Measurements from ENCODE around the gene NR1I3. TPM values are rescaled to one million over a fixed set of nuclear protein-coding genes. Genes with fewer than 3 reads are reported as not detected.

The NR1I3 gene
- total RNA-seq, 1 experiment from 2014 or later: not detected

GRCh38 chr1:161273402-161273801 lies 35.4 kb upstream of the NR1I3 start:
- H4K5ac ChIP-seq (ENCODE audit: insufficient read length, low read depth, low read length): no peak overlapping the region
- no peak overlapping the region for H2AK5ac ChIP-seq (ENCODE audit: insufficient read length, low read length)
- H3K27ac ChIP-seq (ENCODE audit: insufficient read length, low read depth, low read length): no peak overlapping the region
- no peak for DNase-seq
- Mint-ChIP-seq H3K4me1 (no peaks in the 10 kb centered on the region; a peak in 1 of 4 replicates), H3K9me3 (no peaks in the 10 kb centered on the region), H3K36me3 (ENCODE audit: insufficient read depth in 1 of 3, low read depth in 3 of 3) (no peaks in the 10 kb centered on the region), H3K27ac (no peak overlapping the region), H3K27me3 (ENCODE audit: low read depth) (peaks cover 24% of the 10 kb centered on the region), H3K4me3 (no peak overlapping the region)
- H2BK5ac ChIP-seq (ENCODE audit: insufficient read length, low read length): no peak overlapping the region
- H2AFZ ChIP-seq (ENCODE audit: low read length): no peak overlapping the region
- no peak overlapping the region for H2BK12ac ChIP-seq (ENCODE audit: insufficient read length, low read depth, low read length)
- H3K18ac ChIP-seq (ENCODE audit: insufficient read length, low read depth, low read length): no peak overlapping the region
- WGBS (ENCODE audit: extremely low coverage, insufficient read length, low lambda C conversion rate): no CpG with 5 or more reads among the region's 3 CpGs
- H2BK15ac ChIP-seq (ENCODE audit: low read depth, low read length): no peak overlapping the region
- no peak overlapping the region for H2BK20ac ChIP-seq (ENCODE audit: low read depth, low read length, poor library complexity, severe bottlenecking)
- no peak overlapping the region for H3K4ac ChIP-seq (ENCODE audit: low read depth, low read length)
- H3K27me3 ChIP-seq (ENCODE audit: insufficient read depth, low read length): no peaks in the 10 kb centered on the region
- H3K23ac ChIP-seq (ENCODE audit: insufficient read length, low read depth, low read length): no peak overlapping the region
- H3K9ac ChIP-seq (ENCODE audit: extremely low read depth, insufficient read length, low read length): no peak overlapping the region
- H3K79me2 ChIP-seq (ENCODE audit: insufficient read depth, low read length): no peaks in the 10 kb centered on the region
- no peaks in the 10 kb centered on the region for H3K23me2 ChIP-seq (ENCODE audit: insufficient read length, low read depth, low read length, poor library complexity, severe bottlenecking)
- H3K79me1 ChIP-seq (ENCODE audit: insufficient read depth, low read depth, low read length, poor library complexity, severe bottlenecking): no peaks in the 10 kb centered on the region
- H3K56ac ChIP-seq (ENCODE audit: insufficient read length, low read depth, low read length): no peak overlapping the region
- TF ChIP-seq CTCF (conservative IDR thresholded peaks at IDR 0.05): no peak
- H3K9me3 ChIP-seq (ENCODE audit: control insufficient read depth, low read depth, low read length): no peaks in the 10 kb centered on the region
- no peak overlapping the region for H3K14ac ChIP-seq (ENCODE audit: insufficient read depth, low read length)
- H4K8ac ChIP-seq (replicated peaks; ENCODE audit: insufficient read length, low read depth, low read length): no peak overlapping the region
- no peak overlapping the region for H3K4me2 ChIP-seq (ENCODE audit: insufficient read depth, insufficient read length, low read length)
- no peak overlapping the region for H2BK120ac ChIP-seq (ENCODE audit: low read depth, low read length, poor library complexity, severe bottlenecking)
- no peak overlapping the region for H3T11ph ChIP-seq (ENCODE audit: low read length)
- H3K4me1 ChIP-seq (ENCODE audit: insufficient read depth, low read length): no peaks in the 10 kb centered on the region
- H4K20me1 ChIP-seq (ENCODE audit: control insufficient read depth, insufficient read depth, insufficient read length): no peaks in the 10 kb centered on the region
- no peak overlapping the region for H4K91ac ChIP-seq (ENCODE audit: insufficient read length, low read depth, low read length)

Data from H9 (cell line).